ENCODE data around the gene AAK1.

Gene AAK1

DNA sequence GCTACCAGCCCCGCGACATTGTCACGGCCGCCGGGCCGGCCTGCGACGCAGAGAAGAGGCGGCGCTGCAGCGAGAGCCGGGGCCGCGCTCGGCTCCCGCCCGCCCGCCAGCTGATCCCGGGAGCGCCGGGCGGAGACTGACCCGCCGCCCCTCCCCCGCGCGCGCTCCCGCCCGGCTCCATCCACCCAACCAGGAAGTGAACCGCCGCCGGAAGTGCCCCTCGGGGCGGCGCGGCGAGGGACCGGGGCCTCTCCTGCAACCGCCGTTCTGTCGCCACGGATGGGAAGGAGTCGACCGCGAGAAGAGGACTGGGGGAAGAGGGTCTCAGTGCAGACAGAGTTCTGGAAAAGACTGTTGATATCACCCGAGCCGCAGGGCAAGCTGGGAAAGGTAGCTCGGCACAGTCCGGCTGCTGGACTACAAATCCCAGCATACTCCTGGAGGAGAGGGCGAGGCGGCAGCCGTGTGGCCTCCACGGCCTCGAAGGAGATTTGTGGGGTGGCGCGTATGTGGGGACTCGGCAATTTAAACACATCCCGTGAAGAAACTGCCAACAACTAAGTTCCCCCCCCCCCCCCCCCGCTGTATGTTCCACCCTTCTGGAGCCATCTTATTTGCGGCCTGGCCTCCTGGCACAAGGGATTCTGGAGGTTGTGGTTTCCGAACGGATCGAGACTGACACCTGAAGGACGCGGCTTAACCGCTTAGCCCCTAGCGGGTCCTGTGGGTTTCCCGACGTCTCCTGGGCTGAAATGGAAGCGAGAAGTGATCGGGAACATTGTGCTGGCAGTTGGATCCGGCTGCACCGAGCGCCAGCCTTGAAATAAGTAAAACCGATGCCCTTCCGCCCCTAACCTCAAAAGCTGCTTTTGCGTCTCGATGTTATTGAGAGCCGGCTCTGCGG lies at the start of gene AAK1:
Gene AAK1, minus strand, starts transcription at position 138 of the 904 bp plus-strand sequence. CDS start 699 bp downstream, outside the sequence.
- H3K4me3 ChIP-seq (ENCODE audit: low read length): peak within 1 kb of the TSS; percentile 91
- peak; percentile 88 for DNase-seq (ENCODE audit: low read depth)
- TF ChIP-seq, protein P1, sequence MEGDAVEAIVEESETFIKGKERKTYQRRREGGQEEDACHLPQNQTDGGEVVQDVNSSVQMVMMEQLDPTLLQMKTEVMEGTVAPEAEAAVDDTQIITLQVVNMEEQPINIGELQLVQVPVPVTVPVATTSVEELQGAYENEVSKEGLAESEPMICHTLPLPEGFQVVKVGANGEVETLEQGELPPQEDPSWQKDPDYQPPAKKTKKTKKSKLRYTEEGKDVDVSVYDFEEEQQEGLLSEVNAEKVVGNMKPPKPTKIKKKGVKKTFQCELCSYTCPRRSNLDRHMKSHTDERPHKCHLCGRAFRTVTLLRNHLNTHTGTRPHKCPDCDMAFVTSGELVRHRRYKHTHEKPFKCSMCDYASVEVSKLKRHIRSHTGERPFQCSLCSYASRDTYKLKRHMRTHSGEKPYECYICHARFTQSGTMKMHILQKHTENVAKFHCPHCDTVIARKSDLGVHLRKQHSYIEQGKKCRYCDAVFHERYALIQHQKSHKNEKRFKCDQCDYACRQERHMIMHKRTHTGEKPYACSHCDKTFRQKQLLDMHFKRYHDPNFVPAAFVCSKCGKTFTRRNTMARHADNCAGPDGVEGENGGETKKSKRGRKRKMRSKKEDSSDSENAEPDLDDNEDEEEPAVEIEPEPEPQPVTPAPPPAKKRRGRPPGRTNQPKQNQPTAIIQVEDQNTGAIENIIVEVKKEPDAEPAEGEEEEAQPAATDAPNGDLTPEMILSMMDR (conservative IDR thresholded peaks at IDR 0.05; ENCODE audit: low read length): no peak

DNA sequence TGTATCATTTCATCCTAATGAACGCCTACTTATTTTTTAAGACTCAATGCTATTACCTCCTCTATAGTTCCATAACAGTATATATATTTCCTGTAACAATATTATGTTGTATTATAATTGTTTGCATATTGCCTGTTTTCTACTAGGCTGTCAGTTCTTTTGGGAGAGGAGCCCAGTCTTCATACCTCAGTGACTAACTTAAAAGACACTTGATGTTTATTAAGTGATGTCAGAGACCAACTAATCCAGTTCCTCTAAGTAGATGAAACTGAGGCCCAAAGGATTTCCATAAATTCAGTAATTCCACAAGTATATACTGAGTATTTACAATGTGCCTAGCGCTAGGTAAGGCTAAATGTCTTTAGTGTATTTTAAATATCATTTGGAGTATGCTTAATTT lies 48.9 kb upstream of the AAK1 start:
- DNase-seq (ENCODE audit: low read depth): peak; percentile 79
- TF ChIP-seq, protein P1 (conservative IDR thresholded peaks at IDR 0.05; ENCODE audit: low read length): no peak
- no peak overlapping the region for H3K4me3 ChIP-seq (ENCODE audit: low read length)

DNA sequence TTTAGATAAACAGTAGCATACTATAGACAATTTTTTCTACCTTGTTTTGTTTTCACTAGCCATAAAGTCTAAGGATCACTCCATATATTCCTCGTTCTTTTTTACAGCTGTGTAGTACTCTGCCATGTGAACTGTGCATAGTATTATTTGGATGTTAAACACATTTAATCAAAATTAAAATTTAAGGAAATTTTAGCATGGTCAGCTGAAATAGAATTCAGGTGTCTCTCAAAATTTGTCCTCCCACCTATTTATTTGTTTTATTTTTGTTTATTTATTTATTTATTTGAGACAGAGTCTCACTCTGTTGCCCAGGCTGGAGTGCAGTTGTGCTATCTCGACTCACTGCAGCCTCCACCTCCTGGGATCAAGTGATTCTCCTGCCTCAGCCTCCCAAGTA lies 46.4 kb upstream of the AAK1 start:
- TF ChIP-seq, protein P1 (conservative IDR thresholded peaks at IDR 0.05; ENCODE audit: low read length): no peak
- no peak overlapping the region for H3K4me3 ChIP-seq (ENCODE audit: low read length)
- DNase-seq (ENCODE audit: low read depth): no peak

DNA sequence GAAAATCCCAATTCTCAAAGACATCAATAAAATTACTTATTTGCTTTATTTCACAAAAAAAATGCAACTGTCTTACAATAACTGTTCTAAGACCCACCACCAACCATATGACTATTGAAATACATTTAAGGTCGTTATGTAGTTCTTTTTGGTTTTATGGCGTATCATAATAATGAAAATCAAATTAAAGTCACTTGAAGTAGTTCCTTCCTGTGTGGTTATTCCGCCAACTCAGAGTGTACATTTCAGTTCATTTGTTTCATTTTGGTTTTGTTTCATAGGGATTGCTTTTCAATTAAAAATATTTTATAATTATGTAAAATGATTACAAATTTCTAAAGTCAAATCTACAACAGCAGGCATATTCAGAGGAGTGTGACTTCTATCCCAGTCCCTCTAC lies 45.9 kb upstream of the AAK1 start:
- no peak for DNase-seq (ENCODE audit: low read depth)
- TF ChIP-seq, protein P1 (conservative IDR thresholded peaks at IDR 0.05; ENCODE audit: low read length): no peak
- no peak overlapping the region for H3K4me3 ChIP-seq (ENCODE audit: low read length)

DNA sequence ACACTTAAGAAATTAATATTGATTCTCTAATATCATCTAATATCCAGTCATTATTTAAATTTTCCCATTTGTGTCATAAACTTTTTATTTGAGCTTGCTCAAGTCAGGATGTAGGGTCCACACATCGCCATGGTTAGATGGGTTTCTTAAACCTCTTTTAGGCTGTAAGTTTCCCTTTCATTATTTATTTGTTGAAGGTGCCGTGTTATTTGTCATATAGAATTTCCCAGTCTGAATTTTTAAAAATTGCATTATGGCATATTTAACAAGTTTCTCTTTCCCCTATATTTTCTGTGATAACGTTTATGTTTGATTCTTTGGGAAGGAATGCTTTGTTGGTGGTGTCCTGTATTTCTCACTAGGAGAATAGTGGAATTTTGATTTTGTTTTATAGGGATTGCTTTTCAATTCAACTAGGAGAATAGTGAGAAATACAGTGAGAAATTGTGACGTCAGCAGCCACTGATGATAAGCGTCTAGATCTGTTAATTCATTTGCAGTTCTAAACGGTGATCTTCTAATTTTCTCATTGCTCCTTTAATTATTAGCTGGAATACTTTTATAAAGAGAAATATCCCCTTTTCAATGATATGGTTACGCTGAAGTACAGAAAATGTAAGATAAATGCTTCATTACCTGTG lies 44.6 kb upstream of the AAK1 start:
- H3K4me3 ChIP-seq (ENCODE audit: low read length): no peak overlapping the region
- TF ChIP-seq, protein P1 (conservative IDR thresholded peaks at IDR 0.05; ENCODE audit: low read length): no peak
- DNase-seq (ENCODE audit: low read depth): no peak

DNA sequence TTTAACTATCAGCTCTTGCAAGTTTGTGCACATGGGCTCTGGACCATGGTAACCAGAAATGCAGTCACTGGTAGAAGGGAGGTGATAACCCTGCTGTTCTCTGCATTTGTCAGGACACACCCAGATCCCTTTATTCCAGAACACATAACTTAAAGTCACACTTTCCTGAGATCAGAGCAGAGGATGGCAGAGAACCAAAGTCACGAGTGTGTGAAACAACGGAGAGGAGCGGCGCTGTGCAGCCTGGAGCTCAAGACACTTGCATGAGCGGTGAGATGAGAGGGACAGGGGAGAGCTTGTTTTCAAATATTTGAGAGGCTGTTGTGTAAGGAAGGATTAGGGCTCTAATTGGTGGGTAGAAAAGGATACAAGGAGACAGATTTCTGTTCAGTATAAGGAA lies 43.3 kb upstream of the AAK1 start:
- H3K4me3 ChIP-seq (ENCODE audit: low read length): no peak overlapping the region
- DNase-seq (ENCODE audit: low read depth): no peak
- TF ChIP-seq, protein P1 (conservative IDR thresholded peaks at IDR 0.05; ENCODE audit: low read length): no peak
